NCI-H748 (cell line): ENCODE measurements around the gene FAM107B.
A peak's percentile ranks its signal among the peaks of the same experiment; 100 is the strongest.

Experiments used
- DNase-seq: peaks from one replicate; lab custom pipeline; 2025; ENCODE audit not compliant: unreplicated experiment; lab: John Stamatoyannopoulos, UW

Gene FAM107B

GRCh38 chr10:14563359-14563940 is 211.2 kb downstream of the FAM107B start:
- no peak for DNase-seq

GRCh38 chr10:14563076-14563336 is 211.7 kb downstream of the FAM107B start:
- DNase-seq: no peak

- no peak for DNase-seq
These were observed 212.2 kb downstream of the FAM107B start for GRCh38 chr10:14562218-14563075.

GRCh38 chr10:14560791-14561765 is 213.6 kb downstream of the FAM107B start:
- no peak for DNase-seq

- DNase-seq: peak; percentile 3
These were observed 214.4 kb downstream of the FAM107B start for GRCh38 chr10:14560274-14560673.

GRCh38 chr10:14558025-14558424 is 216.7 kb downstream of the FAM107B start:
- DNase-seq: no peak

GRCh38 chr10:14557567-14557966 is 217.1 kb downstream of the FAM107B start:
- DNase-seq: no peak

- DNase-seq: peak; percentile 8
These were observed 218.3 kb downstream of the FAM107B start for GRCh38 chr10:14556285-14556956.

GRCh38 chr10:14555807-14556206 is 218.9 kb downstream of the FAM107B start:
- DNase-seq: no peak

- no peak for DNase-seq
These were observed 220.0 kb downstream of the FAM107B start for GRCh38 chr10:14554491-14555205.

- peak; percentile 64 for DNase-seq
These were observed 220.6 kb downstream of the FAM107B start for GRCh38 chr10:14554091-14554490.

GRCh38 chr10:14553448-14553847 is 221.2 kb downstream of the FAM107B start:
- no peak for DNase-seq

- DNase-seq: no peak
These were observed 222.7 kb downstream of the FAM107B start for GRCh38 chr10:14552015-14552414.

- DNase-seq: no peak
These were observed 224.2 kb downstream of the FAM107B start for GRCh38 chr10:14550471-14550981.

GRCh38 chr10:14549496-14549895 is 225.2 kb downstream of the FAM107B start:
- no peak for DNase-seq

GRCh38 chr10:14548970-14549369 is 225.7 kb downstream of the FAM107B start:
- DNase-seq: no peak

- DNase-seq: no peak
These were observed 226.2 kb downstream of the FAM107B start for GRCh38 chr10:14548474-14548873.

GRCh38 chr10:14547816-14548215 is 226.9 kb downstream of the FAM107B start:
- no peak for DNase-seq

GRCh38 chr10:14545827-14546226 is 228.9 kb downstream of the FAM107B start:
- DNase-seq: no peak

GRCh38 chr10:14543904-14544210 is 230.8 kb downstream of the FAM107B start:
- DNase-seq: no peak
